Fibroblast of the conjunctiva (primary cell): Measurements from ENCODE around the gene STX5.
"Not testable (repeated sequence)": the region's sequence is repeated elsewhere in the genome, so short reads cannot be mapped to it uniquely, and the experiment has no call there.

Source experiments
- DNase-seq: peaks from one replicate; pipeline ENCODE4 v3.0.0-alpha.2; 2010; ENCODE audit warnings: low read depth

The STX5 gene, protein sequence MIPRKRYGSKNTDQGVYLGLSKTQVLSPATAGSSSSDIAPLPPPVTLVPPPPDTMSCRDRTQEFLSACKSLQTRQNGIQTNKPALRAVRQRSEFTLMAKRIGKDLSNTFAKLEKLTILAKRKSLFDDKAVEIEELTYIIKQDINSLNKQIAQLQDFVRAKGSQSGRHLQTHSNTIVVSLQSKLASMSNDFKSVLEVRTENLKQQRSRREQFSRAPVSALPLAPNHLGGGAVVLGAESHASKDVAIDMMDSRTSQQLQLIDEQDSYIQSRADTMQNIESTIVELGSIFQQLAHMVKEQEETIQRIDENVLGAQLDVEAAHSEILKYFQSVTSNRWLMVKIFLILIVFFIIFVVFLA

DNA sequence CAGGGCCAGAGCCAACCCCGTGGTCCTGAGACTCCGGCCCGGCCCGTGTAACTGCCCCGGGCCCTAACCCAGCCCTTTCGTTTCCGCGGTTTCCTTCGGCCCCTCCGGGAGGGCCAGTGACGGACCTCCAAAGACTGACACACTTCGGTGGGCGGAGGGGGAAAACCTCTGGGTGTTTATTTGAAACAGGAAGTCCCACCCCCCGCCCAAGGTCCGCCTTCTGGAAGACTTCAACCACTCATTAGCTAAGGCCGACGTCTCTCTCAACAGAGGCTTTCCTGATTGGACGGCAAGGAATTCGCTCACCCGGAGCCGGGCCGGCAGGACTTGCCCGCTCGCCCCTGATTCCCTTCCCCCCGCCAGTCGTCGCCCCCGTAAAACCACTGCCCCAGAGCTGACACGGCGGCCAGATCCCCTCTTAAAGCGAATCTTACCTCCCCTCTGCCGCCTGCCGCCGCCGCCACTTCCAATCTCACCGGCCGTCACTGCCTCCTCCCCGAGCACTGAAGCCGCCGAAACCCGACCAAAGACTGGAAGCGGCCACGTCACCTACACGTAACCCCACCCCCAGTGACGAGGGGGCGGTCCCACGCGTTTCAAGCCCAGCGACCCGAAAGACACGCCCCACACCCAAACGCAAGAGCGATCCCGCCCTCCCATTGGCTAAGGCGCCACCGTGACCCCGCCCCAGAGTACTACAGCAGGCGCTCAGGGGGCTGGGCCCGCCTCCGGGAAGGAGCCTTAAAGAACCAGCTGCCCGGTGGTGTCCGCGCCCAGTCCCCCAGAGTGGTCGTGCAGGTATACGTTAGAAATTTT is at the start of gene STX5:
TSS of gene STX5 (minus strand) at position 532 of the 816 bp plus-strand sequence. CDS start 808 bp downstream, outside the sequence.
- DNase-seq = peak; percentile 97

DNA sequence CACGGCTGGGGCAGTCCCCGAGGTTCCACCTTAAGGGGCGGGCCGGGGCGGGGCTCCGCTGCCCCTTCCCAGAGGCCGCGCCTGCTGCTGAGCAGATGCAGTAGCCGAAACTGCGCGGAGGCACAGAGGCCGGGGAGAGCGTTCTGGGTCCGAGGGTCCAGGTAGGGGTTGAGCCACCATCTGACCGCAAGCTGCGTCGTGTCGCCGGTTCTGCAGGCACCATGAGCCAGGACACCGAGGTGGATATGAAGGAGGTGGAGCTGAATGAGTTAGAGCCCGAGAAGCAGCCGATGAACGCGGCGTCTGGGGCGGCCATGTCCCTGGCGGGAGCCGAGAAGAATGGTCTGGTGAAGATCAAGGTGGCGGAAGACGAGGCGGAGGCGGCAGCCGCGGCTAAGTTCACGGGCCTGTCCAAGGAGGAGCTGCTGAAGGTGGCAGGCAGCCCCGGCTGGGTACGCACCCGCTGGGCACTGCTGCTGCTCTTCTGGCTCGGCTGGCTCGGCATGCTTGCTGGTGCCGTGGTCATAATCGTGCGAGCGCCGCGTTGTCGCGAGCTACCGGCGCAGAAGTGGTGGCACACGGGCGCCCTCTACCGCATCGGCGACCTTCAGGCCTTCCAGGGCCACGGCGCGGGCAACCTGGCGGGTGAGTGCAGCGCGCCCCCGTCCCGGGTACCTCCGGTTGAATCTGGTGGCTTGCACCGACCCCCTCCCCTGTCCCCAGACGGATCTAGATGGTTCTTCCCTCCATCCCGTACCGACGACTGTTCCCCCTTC is 49.1 kb upstream of the STX5 start, which contains the start of gene SLC3A2:
TSS of gene SLC3A2 (plus strand) at position 94 of the 776 bp plus-strand sequence. CDS start at position 222, 128 bp downstream.
- peak; percentile 84 for DNase-seq

DNA sequence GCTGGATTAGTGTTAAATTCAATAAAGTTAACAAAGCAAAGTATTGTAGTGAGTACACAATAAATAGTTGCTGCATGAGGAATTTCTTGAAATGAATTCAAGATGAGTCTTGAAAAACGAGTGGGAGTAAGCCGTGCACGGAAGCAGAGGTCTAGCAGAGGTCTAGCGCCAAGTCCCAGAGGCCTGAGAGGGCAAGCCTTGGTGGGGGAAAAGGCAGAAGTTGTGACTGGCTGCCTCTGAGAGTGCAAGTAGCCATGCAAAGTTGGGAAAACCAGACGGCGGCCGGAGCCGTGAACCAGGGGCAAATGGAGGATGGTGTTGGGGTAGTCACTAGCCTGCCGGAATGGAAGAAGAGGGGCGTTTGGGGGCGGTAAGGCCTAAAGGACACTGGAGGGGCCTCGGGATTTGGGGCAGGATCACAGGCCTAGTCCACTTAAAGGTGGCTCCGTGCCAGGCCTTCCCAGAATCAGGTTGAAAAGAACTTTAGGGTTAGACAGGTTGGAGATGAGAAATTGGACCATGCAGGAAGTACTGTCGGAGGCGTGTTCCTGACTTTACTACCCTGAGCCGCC is 48.5 kb upstream of the STX5 start:
- peak; percentile 77 for DNase-seq

DNA sequence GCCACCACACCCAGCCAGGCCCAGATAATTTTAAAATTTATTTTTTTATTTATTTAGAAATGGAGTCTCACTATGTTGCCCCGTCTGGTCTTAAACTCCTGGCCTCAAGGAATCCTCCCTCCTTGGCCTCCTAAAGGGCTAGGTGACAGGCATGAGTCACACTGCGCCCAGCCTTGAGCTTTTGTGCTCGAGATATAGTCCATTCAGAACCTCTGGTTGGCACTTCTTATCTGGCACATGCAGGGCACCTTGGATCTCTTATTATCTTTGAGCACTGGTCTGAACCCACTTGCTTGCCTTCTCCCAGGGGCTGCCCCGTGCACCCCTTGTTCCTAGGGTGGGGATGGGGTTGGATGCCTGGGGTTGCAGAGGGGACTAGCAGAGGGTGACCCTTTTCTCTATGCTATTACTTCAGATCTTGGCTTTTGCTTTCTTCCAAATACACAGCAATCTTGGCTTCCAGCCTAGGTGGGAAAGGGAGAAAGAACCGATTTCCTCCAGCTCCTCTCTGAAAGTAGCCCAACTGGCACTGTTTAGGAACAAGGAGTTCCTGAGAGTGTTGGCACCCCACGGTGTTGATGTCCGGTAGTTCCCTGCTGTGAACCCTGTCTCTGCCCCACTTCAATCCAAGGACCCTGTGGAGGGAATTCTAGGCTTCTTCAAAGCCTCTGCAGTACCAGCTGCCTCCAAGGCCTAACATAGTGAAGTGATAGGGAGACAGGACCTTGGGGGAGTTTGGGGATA is 47.6 kb upstream of the STX5 start:
- peak; percentile 59 for DNase-seq

DNA sequence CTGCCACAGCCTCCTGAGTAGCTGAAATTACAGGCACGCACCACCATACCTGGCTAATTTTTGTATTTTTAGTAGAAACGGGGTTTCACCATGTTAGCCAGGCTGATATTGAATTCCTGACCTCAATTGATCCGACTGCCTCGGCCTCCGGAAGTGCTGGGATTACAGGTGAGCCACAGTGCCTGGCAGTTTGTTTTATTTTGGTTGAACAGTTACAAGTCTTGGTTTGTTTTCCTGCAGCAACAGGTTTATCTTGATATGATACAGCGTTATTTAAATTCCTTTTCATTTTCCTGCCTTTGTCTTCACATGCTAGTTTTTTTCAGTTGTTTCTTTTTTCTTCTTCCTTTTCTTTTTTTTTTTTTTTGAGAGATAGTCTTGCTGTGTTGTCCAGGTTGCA is 44.9 kb upstream of the STX5 start:
- no peak for DNase-seq

DNA sequence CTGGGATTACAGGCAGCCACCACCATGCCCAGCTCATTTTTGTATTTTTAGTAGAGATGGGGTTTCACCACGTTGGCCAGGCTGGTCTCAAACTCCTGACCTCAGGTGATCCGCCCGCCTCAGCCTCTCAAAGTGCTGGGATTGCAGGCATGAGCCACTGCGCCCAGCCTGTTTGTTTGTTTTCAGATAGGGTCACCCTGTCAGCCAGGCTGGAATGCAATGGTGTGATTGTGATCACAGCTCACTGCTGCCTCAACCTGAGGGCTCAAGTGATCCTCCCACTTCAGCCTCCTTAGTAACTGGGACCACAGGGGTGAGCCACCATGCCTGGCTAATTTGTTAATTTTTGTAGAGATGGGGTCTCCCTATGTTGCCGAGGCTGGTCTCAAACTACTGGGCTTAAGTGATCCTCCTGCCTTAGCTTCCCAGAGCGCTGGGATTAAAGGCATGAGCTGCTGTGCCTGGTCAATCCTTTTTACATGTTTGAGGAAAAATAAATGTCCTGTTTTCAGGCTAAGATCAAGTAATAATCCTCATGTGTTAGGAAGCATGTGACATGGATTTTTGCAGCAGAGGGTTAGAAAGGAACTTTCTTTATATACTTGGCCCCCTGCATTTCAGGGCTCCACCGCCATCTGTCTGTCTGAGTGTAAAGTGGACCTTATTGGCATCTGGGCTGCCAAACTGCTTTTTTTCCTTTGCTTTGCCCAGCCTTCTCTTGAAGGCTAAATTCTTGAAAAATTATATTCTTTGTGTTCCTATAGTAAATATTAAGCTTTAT is 44.0 kb upstream of the STX5 start:
- no peak for DNase-seq

DNA sequence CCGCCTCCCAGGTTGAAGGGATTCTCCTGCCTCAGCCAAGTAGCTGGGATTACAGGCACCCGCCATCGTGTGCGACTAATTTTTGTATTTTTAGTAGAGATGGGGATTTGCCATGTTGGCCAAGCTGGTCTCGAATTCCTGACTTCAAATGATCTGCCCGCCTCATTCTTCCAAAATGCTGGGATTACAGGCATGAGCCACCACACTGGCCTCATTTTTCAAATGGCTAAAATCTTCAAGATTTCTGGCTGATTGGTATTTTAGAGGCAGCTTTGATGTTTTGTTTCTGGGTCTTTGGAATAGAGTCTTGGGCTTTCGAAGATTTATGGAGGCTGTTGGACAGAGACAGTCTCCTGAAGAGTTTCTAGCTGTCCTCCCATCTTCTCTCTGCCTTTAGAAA is 43.0 kb upstream of the STX5 start:
- DNase-seq = no peak

DNA sequence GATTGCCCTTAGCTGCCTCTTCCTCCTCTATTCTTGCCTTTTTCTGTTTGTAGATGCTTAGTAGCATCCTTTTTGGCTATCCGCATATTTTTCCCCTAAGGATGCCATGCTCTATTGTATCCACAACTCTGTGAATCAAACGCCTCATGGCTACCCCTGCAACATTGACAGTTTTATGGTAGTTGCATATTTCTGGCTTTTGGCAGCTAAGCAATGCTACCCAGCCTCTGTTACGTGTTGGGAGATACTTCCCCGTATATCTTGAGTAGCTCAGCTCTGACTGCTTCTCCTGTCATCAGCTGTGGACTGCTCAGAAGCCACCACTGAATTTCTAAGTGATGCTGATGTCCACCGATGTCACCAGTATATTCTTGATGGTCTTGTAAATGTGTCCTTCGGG is 33.8 kb upstream of the STX5 start:
- no peak for DNase-seq

DNA sequence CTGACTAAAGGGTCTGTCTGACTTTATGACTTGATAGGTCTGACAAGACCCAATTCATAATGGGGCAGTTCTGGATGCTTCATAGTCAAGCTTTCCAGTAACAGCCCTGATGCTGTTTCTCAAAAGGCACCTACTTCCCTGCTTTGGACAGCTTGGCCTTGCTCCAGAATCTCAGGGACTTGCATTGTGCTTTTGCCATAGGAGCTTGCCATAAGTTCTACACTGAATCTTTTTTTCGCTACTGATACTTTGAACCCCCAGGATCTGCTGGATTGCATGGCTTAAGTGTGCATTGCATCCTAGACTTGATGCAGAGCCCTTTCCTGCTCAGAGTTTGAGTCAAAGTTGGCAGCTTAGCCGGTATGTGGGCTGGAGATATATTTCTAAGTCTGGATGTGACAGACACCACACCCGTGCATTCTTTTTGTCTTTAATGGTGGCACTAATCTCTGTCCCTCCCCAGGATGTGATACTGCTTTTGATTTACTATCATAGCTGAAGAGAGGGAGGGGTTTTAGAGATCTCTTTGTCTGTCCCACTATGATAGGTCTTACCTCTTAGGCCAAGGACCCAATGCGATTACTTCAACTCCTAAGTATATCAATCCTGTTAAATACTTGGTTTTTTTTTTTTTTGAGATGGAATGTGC is 32.0 kb upstream of the STX5 start:
- no peak for DNase-seq

DNA sequence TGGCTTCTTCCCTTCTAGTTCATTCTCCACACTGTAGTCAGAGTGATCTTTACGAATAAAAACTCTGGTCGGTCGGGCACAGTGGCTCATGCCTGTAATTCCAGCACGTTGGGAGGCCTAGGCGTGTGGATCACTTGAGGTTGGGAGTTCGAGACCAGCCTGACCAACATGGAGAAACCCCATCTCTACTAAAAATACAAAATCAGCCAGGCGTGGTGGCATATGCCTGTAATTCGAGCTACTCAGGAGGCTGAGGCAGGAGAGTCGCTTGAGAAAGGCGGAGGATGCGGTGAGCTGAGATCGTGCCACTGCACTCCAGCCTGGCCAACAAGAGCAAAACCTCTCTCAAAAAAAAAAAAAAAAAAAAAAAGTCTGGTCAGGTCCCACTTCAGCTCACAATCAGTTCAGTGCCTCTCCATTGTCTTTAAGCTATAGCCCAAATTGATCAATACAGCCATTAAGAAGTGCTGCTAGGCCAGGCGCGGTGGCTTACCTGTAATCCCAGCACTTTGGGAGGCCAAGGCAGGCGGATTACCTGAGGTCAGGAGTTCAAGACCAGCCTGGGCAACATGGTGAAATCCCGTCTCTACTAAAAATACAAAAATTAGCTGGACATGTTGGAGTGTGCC is 29.8 kb upstream of the STX5 start:
- not testable (repeated sequence) for DNase-seq

DNA sequence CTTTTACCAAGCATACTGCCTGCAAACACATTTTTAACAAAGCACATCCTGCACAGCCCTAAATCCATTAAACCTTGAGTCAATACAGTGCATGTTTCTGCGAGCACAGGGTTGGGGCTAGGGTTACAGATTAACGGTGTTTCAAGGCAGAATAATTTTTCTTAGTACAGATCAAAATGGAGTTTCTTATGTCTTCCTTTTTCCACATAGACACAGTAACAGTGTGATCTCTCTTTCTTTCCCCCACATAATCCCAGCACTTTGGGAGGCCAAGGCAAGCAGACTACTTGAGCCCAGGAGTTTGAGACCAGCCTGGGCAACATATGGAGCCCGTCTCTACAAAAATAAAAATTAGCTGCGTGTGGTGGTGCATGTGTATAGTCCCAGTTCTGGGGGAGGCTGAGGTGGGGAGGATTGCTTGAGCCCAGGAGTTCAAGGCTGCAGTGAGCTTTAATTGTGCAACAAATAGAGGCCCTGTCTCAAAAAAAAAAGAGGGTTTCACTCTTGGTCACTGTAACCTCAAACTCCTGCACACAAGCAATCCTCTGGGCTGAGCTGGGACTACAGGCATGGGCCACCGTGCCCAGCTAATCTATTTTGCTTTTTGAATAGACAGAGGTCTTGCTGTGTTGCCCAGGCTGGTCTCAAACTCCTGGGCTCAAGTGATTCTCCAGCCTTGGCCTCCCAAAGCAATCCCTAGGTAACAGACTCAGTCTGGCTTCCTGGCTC is 29.1 kb upstream of the STX5 start:
- DNase-seq = no peak

DNA sequence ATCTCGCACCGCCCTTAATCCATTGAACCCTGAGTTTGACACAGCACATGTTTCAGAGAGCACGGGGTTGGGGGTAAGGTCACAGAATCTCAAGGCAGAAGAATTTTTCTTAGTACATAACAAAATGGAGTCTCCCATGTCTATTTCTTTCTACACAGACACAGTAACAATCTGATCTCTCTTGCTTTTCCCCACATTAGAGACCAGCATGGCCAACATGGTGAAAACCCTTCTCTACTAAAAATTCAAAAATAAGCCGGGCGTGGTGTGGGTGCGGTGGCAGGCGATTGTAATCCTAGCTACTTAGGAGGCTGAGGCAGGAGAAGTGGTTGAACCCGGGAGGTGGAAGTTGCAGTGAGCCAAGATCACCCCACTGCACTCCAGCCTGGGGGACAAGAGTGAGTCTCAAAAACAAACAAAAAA is 27.4 kb upstream of the STX5 start:
- not testable (repeated sequence) for DNase-seq

DNA sequence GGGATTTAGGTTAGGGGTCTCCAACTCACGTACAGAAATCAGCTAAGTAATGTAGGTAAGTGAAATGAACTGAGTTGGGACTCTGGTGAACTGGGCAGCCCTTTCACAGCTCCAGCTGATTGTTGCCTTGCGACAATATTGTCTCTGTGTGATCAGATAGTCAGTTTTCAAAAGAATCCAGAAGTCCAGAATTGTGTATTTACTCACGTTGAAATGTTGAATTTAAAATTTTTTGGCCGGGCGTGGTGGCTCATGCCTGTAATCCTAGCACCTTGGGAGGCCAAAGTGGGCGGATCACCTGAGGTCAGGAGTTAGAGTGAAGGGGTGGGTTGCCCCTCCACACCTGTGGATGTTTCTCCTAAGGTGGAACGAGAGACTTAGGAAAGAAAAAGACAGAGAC is 26.4 kb upstream of the STX5 start:
- DNase-seq = no peak

DNA sequence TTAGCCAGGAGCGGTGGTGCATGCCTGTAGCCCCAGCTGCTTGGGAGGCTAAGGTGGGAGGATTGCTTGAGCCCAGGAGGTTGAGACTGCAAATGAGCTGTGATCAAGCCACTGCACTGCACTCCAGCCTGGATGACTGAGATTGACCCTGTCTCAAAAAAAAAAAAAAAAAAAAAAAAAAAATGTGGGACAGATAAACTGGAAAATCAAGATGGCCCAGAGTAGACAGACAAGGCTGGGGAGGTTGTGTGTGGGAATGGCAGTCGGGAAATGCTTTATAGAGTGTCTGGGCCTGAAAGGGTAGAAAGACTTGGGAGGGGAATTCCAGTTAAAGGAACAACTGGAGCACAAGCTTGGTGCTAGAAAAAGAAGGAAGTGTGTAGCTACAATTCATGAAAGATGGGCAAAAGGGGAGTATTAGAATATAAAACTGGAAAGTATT is 25.7 kb upstream of the STX5 start:
- no peak for DNase-seq

DNA sequence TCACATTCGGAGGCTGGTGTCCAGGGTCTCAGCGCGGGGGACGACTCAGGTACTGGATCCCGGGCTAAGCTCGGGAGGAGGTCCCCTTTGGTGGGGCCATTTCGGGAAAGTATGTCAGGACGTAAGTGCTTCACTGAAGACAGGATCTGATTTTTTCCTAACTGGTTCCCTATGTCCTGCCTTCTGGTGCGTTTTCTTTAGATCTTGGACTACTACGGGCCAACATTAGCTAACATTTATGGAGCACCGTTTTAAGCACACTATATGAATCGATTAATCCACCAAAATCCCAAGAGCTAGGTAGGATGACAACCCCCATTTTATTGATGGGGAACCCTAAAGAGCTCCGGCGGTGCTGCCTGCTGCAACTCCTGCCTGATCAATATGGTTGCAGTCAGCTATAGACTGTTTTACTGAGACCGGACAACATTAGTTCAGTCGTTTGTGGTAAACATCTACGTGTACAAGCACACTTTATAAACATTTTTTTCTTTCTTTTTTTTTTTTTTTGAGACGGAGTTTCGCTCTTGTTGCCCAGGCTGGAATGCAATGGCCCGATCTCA is 24.6 kb upstream of the STX5 start:
- no peak for DNase-seq

DNA sequence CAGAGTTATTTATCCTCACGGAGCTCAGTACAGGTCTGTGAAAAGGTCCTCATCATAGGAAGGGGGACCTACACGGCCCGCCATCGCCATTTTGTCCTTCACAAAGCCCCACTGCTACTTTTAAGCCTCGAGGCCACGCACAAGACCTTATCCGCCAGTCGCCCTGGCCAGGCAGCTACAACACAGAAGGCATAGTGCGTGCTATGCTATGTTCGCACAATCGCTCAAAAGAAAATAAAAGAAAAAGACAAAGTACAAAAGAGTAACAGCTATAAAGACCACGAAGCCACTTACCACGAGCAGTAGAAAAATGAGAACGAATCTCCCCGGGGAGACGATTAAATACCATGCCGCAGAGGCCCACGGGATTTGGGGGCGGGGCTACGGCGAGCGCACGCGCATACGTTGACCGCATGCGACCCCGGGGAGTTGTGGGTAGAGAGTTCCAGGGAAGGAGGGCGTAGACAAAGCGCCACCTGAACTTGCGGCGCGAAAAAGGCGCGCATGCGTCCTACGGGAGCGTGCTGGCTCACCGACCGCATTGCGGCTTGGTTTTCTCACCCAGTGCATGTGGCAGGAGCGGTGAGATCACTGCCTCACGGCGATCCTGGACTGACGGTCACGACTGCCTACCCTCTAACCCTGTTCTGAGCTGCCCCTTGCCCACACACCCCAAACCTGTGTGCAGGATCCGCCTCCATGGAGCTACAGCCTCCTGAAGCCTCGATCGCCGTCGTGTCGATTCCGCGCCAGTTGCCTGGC is 23.9 kb upstream of the STX5 start:
- peak; percentile 98 for DNase-seq

DNA sequence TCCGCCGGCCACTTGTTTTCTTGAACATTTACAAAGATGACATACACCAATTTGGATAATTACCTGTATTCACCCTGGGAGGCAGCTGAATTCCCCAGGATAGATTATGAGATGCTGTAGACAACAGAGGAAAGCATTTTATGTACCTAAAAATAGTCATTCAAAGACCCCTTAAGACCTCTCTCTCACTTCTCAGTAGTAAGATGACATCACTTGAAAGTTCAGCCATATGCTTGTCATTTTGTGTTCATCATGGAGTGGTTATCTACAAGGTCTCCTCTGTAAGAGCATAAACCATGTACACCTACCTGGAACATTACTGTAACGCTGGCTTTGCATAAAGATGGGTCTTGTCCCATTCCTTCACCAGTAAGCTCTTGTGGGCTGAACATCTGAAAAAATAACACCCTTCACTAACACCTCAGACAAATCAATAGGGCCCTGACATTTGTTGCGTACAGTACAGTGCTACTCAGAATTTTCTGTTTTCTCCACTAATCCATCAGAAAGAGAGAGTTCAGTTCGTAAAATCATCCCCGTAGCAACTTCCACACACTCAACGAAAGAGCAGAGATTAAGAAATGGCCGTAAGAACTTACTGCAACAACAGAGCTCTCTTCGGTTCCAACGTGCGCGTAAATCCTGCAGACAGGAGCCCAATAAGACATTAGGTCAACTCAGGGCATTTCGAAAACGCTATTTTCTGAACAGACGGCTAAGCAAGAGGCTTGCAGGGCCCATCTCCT is 23.1 kb upstream of the STX5 start:
- no peak for DNase-seq
